Right atrium auricular region (tissue), 2 donors: Measurements from ENCODE around the gene PDE6D. TPM values are rescaled to one million over a fixed set of nuclear protein-coding genes. Genes with fewer than 3 reads are reported as not detected.

Experiments used
- DNase-seq: peaks from one replicate; pipeline ENCODE4 v3.0.0-alpha.2; 2019; ENCODE audit warnings: low spot score
- H3K27ac ChIP-seq, 2 donors: fragments of 200-600 bp; sonication (generic); 1 replicate in 1 of 2; 2 replicates in 1 of 2; pipeline ENCODE4 v1.5.1; 2016 to 2019
- H3K27me3 ChIP-seq, 2 donors: fragments of 200-600 bp; sonication (generic); one replicate each; pipeline versions ENCODE4 v1.5.1 to v1.6.0; 2017 to 2019
- H3K36me3 ChIP-seq: fragments of 200-600 bp; sonication (generic); one replicate; pipeline ENCODE4 v1.5.1; 2016
- H3K4me1 ChIP-seq, 2 donors: fragments of 200-600 bp; sonication (generic); one replicate each; pipeline versions ENCODE4 v1.5.1 to v1.6.0; 2017 to 2019
- H3K4me3 ChIP-seq, 2 donors: fragments of 200-600 bp; sonication (generic); 1 replicate in 1 of 2; 2 replicates in 1 of 2; pipeline ENCODE4 v1.5.1; 2017 to 2019; ENCODE audit warnings: mild to moderate bottlenecking in 1 of 2, moderate library complexity in 1 of 2
- H3K9me3 ChIP-seq, 2 donors: fragments of 200-600 bp; sonication (generic); one replicate each; pipeline ENCODE4 v1.5.1; 2019
- total RNA-seq, 2 donors: library from RNA; depleted of rRNA; stranded (reverse); fragments of >200 nt; gene quantifications; one replicate each; pipeline ENCODE4 v1.1.0, GENCODE V29; 2016
- TF ChIP-seq, protein P1 (sequence below), 2 donors: fragments of 200-600 bp; sonication (generic); IDR thresholded peaks; one replicate each; pipeline ENCODE4 v1.5.1; 2019; ENCODE audit warnings: antibody characterized with exemption in 2 of 2

The PDE6D gene
- total RNA-seq, 2 donors from 2014 or later, result 17.5 to 20.3 TPM

DNA sequence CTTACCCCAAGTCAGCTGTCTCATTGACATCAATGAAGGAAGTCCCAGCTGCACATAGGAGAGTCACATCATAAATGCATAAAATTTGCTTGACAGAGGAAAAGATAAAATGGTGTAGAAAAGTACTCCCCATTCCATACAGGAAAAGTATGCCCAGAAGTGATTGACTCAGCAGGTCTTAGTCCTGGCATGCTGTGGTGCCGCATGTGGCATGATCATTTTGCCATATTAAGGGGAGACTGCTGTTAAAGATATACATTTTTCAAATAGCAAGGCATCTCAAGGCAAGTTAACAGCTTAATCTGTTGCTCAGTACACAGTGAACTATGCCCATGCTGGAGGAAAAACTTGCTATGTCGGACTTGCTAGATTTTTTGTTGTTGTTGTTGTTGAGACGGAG, 13.3 kb upstream of the PDE6D start:
- peaks cover 60% of the 10 kb centered on the region for H3K36me3 ChIP-seq
- no peaks in the 10 kb centered on the region for H3K4me1 ChIP-seq
- no peaks in the 10 kb centered on the region for H3K27me3 ChIP-seq
- H3K27ac ChIP-seq, result no peak overlapping the region
- TF ChIP-seq, protein P1, sequence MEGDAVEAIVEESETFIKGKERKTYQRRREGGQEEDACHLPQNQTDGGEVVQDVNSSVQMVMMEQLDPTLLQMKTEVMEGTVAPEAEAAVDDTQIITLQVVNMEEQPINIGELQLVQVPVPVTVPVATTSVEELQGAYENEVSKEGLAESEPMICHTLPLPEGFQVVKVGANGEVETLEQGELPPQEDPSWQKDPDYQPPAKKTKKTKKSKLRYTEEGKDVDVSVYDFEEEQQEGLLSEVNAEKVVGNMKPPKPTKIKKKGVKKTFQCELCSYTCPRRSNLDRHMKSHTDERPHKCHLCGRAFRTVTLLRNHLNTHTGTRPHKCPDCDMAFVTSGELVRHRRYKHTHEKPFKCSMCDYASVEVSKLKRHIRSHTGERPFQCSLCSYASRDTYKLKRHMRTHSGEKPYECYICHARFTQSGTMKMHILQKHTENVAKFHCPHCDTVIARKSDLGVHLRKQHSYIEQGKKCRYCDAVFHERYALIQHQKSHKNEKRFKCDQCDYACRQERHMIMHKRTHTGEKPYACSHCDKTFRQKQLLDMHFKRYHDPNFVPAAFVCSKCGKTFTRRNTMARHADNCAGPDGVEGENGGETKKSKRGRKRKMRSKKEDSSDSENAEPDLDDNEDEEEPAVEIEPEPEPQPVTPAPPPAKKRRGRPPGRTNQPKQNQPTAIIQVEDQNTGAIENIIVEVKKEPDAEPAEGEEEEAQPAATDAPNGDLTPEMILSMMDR (IDR thresholded peaks at IDR 0.05), result no peak
- H3K4me3 ChIP-seq, result no peak overlapping the region
- no peak for DNase-seq
- no peaks in the 10 kb centered on the region for H3K9me3 ChIP-seq

DNA sequence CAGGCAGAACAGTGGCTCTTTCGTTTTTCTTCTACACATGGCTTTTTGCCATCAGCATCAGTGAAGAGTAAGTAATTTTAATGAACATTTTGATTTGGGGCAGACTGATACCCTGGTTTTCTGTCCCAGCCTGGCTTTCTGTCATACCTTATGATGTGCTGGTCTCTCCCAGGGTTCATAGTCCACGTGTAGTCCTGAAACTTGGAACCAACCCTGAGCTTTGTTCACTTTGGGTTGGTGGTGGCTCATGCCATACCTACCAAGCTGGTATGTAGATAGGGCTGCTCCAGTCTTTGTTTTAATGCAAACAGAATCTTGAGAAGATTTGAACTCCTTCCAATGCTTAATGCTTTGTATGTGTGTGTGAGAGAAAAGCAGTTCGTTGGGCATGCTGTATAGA, 10.0 kb upstream of the PDE6D start:
- no peak overlapping the region for H3K27ac ChIP-seq
- TF ChIP-seq, protein P1 (IDR thresholded peaks at IDR 0.05), result no peak
- H3K27me3 ChIP-seq, result no peaks in the 10 kb centered on the region
- no peak overlapping the region for H3K4me3 ChIP-seq
- H3K36me3 ChIP-seq, result peaks cover 37% of the 10 kb centered on the region
- H3K4me1 ChIP-seq, result peaks cover 0 to 15% of the 10 kb centered on the region in 2 donors
- no peaks in the 10 kb centered on the region for H3K9me3 ChIP-seq
- DNase-seq, result no peak

DNA sequence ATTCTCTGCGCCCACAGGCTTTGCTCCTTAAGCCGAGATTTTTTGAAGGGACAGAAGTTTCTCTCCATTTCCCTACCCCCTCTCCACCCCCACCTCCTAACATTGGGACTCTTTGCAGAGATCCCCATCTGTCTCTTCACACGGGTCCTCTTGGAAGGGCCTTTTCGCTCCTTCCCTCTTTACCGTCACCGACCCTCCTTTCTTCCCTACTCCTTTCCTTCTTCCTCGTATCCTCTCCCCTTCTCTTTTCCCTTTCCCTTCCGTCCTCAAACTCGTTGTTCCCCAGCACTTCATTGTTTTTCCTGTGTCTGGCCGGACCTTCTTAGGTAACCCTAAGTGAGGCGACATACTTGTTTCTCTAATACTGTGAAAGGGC, 5.8 kb upstream of the PDE6D start:
- Histone ChIP-seq H3K4me1 (peaks cover 0 to 48% of the 10 kb centered on the region in 2 donors), H3K27ac (peak overlapping the region in 1 of 2 donors; percentile 78)
- TF ChIP-seq, protein P1 (IDR thresholded peaks at IDR 0.05), result no peak

DNA sequence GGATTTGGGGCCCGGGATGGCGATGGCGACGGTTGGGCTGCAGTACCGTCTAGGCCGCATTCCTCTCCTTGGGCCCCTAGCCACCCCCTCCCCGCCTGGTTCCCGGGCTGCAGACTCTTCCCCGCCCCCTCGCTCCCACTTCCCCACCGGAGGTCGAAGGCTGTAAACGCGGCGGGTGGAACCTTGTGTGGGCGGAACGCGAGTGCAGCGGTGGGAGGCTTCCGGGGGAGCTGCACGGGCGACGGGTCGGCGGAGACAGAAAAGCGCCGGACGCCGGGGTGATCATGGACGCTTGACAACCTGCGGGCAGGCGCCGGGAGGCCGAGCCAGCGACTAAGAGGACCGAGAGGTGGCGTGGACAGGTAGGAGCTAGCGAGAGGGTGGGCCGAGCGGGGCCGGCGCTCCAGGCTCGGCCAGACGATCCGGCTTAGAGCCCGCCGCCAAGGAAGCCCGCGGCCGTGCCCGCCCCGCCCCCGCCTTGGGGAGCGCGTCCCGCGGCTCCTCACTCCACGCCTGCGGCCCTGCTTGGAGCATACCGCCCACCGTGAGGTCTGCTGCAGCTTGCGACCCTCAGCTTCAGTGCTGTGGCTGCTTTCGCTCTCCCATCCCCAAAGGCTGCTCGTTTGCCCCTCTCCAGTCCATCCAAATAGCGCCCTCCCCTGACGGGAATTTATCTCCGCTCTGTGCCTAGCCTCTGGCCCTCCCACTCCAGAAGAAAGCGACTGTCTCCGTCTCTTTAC, 5.3 kb upstream of the PDE6D start, which contains the start of gene COPS7B:
COPS7B (plus strand) TSS at position 269 of the 740 bp plus-strand sequence. CDS start 2,126 bp downstream, outside the sequence.
- H3K27ac ChIP-seq, result peak within 1 kb of the TSS; percentile 52 to 78
- H3K9me3 ChIP-seq, result no peaks in the 10 kb centered on the region
- no peaks in the 10 kb centered on the region for H3K27me3 ChIP-seq
- peaks cover 5% of the 10 kb centered on the region for H3K36me3 ChIP-seq
- DNase-seq, result peak; percentile 78
- peak within 1 kb of the TSS; percentile 91 to 99 for H3K4me3 ChIP-seq
- peaks cover 0 to 48% of the 10 kb centered on the region in 2 donors for H3K4me1 ChIP-seq
- TF ChIP-seq, protein P1 (IDR thresholded peaks at IDR 0.05), result peak in 1 of 2 donors; percentile 55

More for the DNA sequence above, 5.8 kb upstream of the PDE6D start:
- H3K9me3 ChIP-seq, result no peaks in the 10 kb centered on the region
- DNase-seq, result no peak
- no peaks in the 10 kb centered on the region for H3K27me3 ChIP-seq
- peak overlapping the region; percentile 91 to 99 for H3K4me3 ChIP-seq
- peaks cover 11% of the 10 kb centered on the region for H3K36me3 ChIP-seq

DNA sequence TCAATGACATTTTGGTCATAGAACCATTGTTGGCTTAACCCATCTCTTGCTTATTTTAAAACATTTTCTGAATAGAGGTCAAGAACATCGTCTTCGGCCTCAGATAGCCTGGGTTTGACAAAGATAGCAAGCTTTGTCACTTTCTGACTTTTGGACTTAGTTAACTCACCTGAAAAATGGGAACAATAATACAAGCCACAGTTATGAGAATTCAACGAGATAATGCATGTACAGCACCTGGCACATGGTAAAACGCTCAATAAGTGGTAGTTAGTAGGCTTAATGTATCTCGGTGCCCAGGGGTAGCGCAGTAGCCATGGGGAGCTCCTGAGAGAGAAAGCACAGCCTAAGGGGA, 4.7 kb upstream of the PDE6D start:
- no peak for DNase-seq
- Histone ChIP-seq H3K4me1 (peaks cover 0 to 48% of the 10 kb centered on the region in 2 donors), H3K27ac (peak overlapping the region; percentile 36 to 78), H3K27me3 (no peaks in the 10 kb centered on the region), H3K9me3 (no peaks in the 10 kb centered on the region), H3K4me3 (peak overlapping the region; percentile 91 to 99), H3K36me3 (peaks cover 5% of the 10 kb centered on the region)
- TF ChIP-seq, protein P1 (IDR thresholded peaks at IDR 0.05), result no peak
